GM12878 (cell line): ENCODE results near the gene CCND2. TPM values are rescaled to one million over a fixed set of nuclear protein-coding genes. Genes with fewer than 3 reads are reported as not detected.

Experiments
- ASH2L ChIP-seq: fragments of 300-600, 200-600 bp; sonication (generic); IDR thresholded peaks from 2 replicates; pipeline ENCODE4 v1.6.1; 2017; ENCODE audit warnings: low read depth, mild to moderate bottlenecking, borderline replicate concordance
- ATF7 ChIP-seq: fragments of 450-650 bp; IDR thresholded peaks from 2 replicates; pipeline ENCODE4 v1.6.1; 2016; ENCODE audit warnings: low read depth, mild to moderate bottlenecking
- BHLHE40 ChIP-seq, 2 experiments: fragments of 450-650 bp in 1 of 2; IDR thresholded peaks; 2 replicates each; pipeline ENCODE4 v1.6.1; 2011 to 2017; ENCODE audit warnings: low read depth in 2 of 2, borderline replicate concordance in 1 of 2, improper control_type of control experiment in 1 of 2, low read length in 1 of 2, mild to moderate bottlenecking in 1 of 2
- CREM ChIP-seq: IDR thresholded peaks from 2 replicates; pipeline ENCODE4 v1.6.1; 2014; ENCODE audit warnings: antibody characterized with exemption, low read depth
- IKZF1 ChIP-seq: fragments of 450-650 bp; conservative IDR thresholded peaks from 2 replicates; pipeline ENCODE4 v1.6.1; 2017; ENCODE audit warnings: antibody characterized with exemption, mild to moderate bottlenecking
- KLF5 ChIP-seq: fragments of 450-650 bp; IDR thresholded peaks from 2 replicates; pipeline ENCODE4 v1.6.1; 2014; ENCODE audit warnings: mild to moderate bottlenecking; ENCODE audit not compliant: partially characterized antibody
- MXI1 ChIP-seq: fragments of 150-350 bp; IDR thresholded peaks from 2 replicates; pipeline ENCODE4 v1.6.1; 2011; ENCODE audit warnings: low read depth, mild to moderate bottlenecking, inconsistent platforms, low read length, improper control_type of control experiment
- NFXL1 ChIP-seq: fragments of 450-650 bp; IDR thresholded peaks from 2 replicates; pipeline ENCODE4 v1.6.1; 2017; ENCODE audit warnings: antibody characterized with exemption, mild to moderate bottlenecking, borderline replicate concordance
- RB1 ChIP-seq: fragments of 450-650 bp; formaldehyde crosslinking; IDR thresholded peaks from 2 replicates; pipeline ENCODE4 v1.6.1; 2017; ENCODE audit warnings: mild to moderate bottlenecking, borderline replicate concordance
- ZNF274 ChIP-seq: IDR thresholded peaks from one replicate; pipeline ENCODE4 v1.8.0; 2011; ENCODE audit not compliant: insufficient read length, insufficient read depth
- polyA plus RNA-seq, 11 experiments: library from polyadenylated mRNA; depleted of rRNA in 4 of 11; unstranded in 6 of 11; stranded (reverse) in 5 of 11; fragments of >200 nt; fragmentation: Nextera tagmentation in 4 of 11; fragmentation: Illumina TruSeq in 1 of 11; extraction: Ambion mirVana in 4 of 11; extraction: Trizol in 1 of 11; gene quantifications; 1 replicate in 1 of 11; 2 replicates in 10 of 11; pipeline versions ENCODE4 v1.2.1 to v1.2.3, GENCODE V29; 2011 to 2016; ENCODE audit warnings: inconsistent platforms in 2 of 11, missing spikeins in 2 of 11, low read depth in 1 of 11
- total RNA-seq, 4 experiments: library from RNA; depleted of rRNA in 3 of 4; stranded (reverse); fragments of >200 nt in 3 of 4; fragmentation: Illumina TruSeq in 1 of 4; extraction: Trizol in 1 of 4; gene quantifications; 2 replicates each; pipeline versions ENCODE4 v1.2.1 to v1.2.3, GENCODE V29; 2013 to 2021
- TF ChIP-seq, protein P1 (sequence below): fragments of 450-650 bp; IDR thresholded peaks from 2 replicates; pipeline ENCODE4 v1.6.1; 2017; ENCODE audit warnings: mild to moderate bottlenecking
- TF ChIP-seq, protein P2 (sequence below): IDR thresholded peaks from 2 replicates; pipeline ENCODE4 v1.6.1; 2011; ENCODE audit warnings: low read depth, low read length, improper control_type of control experiment, borderline replicate concordance
- TF ChIP-seq, protein P3 (sequence below): fragments of 450-650 bp; formaldehyde crosslinking; IDR thresholded peaks from 2 replicates; pipeline ENCODE4 v1.4.0; 2020; ENCODE audit warnings: mild to moderate bottlenecking, moderate library complexity
- TF ChIP-seq, protein P4 (sequence below): IDR thresholded peaks from 2 replicates; pipeline ENCODE4 v1.6.1; 2012; ENCODE audit warnings: low read depth, low read length, improper control_type of control experiment
- TF ChIP-seq, protein P5 (sequence below): IDR thresholded peaks from 2 replicates; pipeline ENCODE4 v1.6.1; 2012; ENCODE audit warnings: improper control_type of control experiment, low read depth, low read length; ENCODE audit not compliant: insufficient replicate concordance

The CCND2 gene
- total and polyA plus RNA-seq, 10 of the 15 experiments (the other 5 are each of a cell fraction or from before 2014, with no cell fraction given) = 30.1 to 263 (median 152) TPM

DNA sequence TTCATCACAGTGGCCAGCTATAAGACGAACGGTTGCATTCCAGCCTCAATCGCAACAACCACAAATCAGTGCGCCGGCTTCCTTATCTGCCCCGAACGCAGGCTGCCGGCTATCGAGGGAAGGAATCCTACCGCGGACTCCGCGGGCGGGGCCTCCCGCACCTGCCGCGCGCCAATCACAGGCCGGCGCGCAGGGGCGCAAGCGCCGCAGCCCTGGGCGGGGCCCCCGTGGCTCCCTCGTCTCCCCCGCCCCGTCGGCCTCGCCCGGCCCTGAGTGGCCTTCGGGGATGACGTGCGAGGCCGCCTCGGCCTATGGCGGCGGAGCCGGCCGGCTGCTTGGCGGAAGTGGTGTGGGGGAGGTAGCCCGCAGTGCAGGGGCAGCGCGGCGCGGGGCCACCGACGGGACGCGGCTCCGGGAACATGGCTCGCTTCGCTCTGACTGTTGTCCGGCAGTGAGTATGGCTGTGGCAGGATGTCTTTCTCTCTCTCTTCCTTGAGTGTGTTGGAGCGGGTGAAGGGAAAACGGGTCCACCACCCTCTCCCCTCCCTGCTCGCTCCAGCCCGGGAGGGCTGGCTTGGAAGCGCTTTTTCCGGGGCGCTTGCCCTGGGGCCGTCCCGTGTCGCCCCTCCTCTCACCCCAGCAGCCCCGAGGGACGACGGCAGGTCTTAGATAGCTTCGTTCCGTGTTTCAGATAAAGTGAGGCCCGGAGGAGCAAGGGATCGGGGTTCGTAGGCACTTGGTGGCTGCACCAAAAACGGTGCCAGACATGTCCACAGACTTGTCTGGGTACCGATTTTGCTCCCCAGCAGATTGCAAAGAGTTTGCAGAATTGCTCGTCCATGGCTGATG is 47.5 kb downstream of the CCND2 start, which contains the start of gene TIGAR (continued):
- no peak for TF ChIP-seq KLF5
- TF ChIP-seq RB1 = peak; percentile 61; the same call in 1 of the 2 replicates
- peak in 1 of 2 experiments; percentile 63; a peak in 1 of 4 replicates for TF ChIP-seq BHLHE40 (IDR thresholded peaks at IDR 0.05; ENCODE audit: borderline replicate concordance in 1 of 2, low read depth in 2 of 2, low read length in 1 of 2)
- TF ChIP-seq, protein P1, sequence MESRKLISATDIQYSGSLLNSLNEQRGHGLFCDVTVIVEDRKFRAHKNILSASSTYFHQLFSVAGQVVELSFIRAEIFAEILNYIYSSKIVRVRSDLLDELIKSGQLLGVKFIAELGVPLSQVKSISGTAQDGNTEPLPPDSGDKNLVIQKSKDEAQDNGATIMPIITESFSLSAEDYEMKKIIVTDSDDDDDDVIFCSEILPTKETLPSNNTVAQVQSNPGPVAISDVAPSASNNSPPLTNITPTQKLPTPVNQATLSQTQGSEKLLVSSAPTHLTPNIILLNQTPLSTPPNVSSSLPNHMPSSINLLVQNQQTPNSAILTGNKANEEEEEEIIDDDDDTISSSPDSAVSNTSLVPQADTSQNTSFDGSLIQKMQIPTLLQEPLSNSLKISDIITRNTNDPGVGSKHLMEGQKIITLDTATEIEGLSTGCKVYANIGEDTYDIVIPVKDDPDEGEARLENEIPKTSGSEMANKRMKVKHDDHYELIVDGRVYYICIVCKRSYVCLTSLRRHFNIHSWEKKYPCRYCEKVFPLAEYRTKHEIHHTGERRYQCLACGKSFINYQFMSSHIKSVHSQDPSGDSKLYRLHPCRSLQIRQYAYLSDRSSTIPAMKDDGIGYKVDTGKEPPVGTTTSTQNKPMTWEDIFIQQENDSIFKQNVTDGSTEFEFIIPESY = no peak
- TF ChIP-seq, protein P2, sequence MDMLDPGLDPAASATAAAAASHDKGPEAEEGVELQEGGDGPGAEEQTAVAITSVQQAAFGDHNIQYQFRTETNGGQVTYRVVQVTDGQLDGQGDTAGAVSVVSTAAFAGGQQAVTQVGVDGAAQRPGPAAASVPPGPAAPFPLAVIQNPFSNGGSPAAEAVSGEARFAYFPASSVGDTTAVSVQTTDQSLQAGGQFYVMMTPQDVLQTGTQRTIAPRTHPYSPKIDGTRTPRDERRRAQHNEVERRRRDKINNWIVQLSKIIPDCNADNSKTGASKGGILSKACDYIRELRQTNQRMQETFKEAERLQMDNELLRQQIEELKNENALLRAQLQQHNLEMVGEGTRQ = no peak
- peak; percentile 95 for TF ChIP-seq MXI1
- TF ChIP-seq, protein P3, sequence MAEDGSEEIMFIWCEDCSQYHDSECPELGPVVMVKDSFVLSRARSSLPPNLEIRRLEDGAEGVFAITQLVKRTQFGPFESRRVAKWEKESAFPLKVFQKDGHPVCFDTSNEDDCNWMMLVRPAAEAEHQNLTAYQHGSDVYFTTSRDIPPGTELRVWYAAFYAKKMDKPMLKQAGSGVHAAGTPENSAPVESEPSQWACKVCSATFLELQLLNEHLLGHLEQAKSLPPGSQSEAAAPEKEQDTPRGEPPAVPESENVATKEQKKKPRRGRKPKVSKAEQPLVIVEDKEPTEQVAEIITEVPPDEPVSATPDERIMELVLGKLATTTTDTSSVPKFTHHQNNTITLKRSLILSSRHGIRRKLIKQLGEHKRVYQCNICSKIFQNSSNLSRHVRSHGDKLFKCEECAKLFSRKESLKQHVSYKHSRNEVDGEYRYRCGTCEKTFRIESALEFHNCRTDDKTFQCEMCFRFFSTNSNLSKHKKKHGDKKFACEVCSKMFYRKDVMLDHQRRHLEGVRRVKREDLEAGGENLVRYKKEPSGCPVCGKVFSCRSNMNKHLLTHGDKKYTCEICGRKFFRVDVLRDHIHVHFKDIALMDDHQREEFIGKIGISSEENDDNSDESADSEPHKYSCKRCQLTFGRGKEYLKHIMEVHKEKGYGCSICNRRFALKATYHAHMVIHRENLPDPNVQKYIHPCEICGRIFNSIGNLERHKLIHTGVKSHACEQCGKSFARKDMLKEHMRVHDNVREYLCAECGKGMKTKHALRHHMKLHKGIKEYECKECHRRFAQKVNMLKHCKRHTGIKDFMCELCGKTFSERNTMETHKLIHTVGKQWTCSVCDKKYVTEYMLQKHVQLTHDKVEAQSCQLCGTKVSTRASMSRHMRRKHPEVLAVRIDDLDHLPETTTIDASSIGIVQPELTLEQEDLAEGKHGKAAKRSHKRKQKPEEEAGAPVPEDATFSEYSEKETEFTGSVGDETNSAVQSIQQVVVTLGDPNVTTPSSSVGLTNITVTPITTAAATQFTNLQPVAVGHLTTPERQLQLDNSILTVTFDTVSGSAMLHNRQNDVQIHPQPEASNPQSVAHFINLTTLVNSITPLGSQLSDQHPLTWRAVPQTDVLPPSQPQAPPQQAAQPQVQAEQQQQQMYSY (CRISPR knock-in tag) = no peak
- TF ChIP-seq, protein P4, sequence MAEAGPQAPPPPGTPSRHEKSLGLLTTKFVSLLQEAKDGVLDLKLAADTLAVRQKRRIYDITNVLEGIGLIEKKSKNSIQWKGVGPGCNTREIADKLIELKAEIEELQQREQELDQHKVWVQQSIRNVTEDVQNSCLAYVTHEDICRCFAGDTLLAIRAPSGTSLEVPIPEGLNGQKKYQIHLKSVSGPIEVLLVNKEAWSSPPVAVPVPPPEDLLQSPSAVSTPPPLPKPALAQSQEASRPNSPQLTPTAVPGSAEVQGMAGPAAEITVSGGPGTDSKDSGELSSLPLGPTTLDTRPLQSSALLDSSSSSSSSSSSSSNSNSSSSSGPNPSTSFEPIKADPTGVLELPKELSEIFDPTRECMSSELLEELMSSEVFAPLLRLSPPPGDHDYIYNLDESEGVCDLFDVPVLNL = 0 out of 2 replicates have a peak, but pooled peaks have one; percentile 5
- TF ChIP-seq, protein P5, sequence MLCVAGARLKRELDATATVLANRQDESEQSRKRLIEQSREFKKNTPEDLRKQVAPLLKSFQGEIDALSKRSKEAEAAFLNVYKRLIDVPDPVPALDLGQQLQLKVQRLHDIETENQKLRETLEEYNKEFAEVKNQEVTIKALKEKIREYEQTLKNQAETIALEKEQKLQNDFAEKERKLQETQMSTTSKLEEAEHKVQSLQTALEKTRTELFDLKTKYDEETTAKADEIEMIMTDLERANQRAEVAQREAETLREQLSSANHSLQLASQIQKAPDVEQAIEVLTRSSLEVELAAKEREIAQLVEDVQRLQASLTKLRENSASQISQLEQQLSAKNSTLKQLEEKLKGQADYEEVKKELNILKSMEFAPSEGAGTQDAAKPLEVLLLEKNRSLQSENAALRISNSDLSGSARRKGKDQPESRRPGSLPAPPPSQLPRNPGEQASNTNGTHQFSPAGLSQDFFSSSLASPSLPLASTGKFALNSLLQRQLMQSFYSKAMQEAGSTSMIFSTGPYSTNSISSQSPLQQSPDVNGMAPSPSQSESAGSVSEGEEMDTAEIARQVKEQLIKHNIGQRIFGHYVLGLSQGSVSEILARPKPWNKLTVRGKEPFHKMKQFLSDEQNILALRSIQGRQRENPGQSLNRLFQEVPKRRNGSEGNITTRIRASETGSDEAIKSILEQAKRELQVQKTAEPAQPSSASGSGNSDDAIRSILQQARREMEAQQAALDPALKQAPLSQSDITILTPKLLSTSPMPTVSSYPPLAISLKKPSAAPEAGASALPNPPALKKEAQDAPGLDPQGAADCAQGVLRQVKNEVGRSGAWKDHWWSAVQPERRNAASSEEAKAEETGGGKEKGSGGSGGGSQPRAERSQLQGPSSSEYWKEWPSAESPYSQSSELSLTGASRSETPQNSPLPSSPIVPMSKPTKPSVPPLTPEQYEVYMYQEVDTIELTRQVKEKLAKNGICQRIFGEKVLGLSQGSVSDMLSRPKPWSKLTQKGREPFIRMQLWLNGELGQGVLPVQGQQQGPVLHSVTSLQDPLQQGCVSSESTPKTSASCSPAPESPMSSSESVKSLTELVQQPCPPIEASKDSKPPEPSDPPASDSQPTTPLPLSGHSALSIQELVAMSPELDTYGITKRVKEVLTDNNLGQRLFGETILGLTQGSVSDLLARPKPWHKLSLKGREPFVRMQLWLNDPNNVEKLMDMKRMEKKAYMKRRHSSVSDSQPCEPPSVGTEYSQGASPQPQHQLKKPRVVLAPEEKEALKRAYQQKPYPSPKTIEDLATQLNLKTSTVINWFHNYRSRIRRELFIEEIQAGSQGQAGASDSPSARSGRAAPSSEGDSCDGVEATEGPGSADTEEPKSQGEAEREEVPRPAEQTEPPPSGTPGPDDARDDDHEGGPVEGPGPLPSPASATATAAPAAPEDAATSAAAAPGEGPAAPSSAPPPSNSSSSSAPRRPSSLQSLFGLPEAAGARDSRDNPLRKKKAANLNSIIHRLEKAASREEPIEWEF = no peak
- TF ChIP-seq ASH2L = peak; percentile 70; the same call in 1 of the 2 replicates
- no peak for TF ChIP-seq ATF7
- peak; percentile 64 for TF ChIP-seq CREM
- no peak for TF ChIP-seq ZNF274
- TF ChIP-seq IKZF1 = peak; percentile 86
- TF ChIP-seq NFXL1 = no peak
